A549 (cell line): ENCODE measurements around the gene EFCAB11.

Source experiments
- CBX2 ChIP-seq: fragments of 200-600 bp; sonication (generic); IDR thresholded peaks from 2 replicates; pipeline ENCODE4 v1.6.1; 2016; ENCODE audit warnings: low read depth, mild to moderate bottlenecking, borderline replicate concordance
- EP300 ChIP-seq, 2 experiments: fragments of >200 bp; sonication (Bioruptor Twin); formaldehyde crosslinking; IDR thresholded peaks; 2 replicates in 1 of 2; 3 replicates in 1 of 2; pipeline ENCODE4 v1.6.1; 2016 to 2017
- JUNB ChIP-seq: fragments of >200 bp; sonication (Bioruptor Twin); formaldehyde crosslinking; IDR thresholded peaks from 2 replicates; pipeline ENCODE4 v1.6.1; 2016
- TF ChIP-seq, protein P1 (sequence below): fragments of >200 bp; sonication (Bioruptor Twin); formaldehyde crosslinking; IDR thresholded peaks from 3 replicates; pipeline ENCODE4 v1.5.1; 2016
- TF ChIP-seq, protein P2 (sequence below): fragments of 200-600 bp; sonication (generic); IDR thresholded peaks from 2 replicates; pipeline ENCODE4 v1.6.1; 2016; ENCODE audit warnings: antibody characterized with exemption, mild to moderate bottlenecking, moderate library complexity
- TF ChIP-seq, protein P3 (sequence below): fragments of 450-650 bp; IDR thresholded peaks from 2 replicates; pipeline ENCODE4 v1.6.1; 2014; ENCODE audit warnings: antibody characterized with exemption

DNA sequence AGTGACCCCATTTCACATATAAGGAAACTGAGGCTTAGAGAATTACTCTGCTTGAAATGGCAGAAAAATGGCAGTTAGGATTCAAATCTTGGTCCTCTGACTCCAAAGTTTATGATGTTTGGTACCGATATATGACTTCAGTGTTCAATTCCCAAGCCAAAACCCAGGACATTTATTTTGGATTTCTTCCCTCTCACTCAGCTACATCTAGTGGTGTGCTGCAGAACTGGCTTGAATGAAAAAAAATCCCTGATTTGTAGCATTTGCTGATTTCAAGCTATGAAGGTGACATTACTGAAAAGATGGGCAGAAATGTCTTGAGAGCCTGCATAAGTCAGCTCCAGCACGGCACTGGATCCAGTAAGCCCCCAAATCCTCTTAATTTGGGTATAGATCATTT is 106.4 kb downstream of the EFCAB11 start:
- TF ChIP-seq CBX2, result no peak
- no peak for TF ChIP-seq EP300 (IDR thresholded peaks at IDR 0.05)
- TF ChIP-seq, protein P1, sequence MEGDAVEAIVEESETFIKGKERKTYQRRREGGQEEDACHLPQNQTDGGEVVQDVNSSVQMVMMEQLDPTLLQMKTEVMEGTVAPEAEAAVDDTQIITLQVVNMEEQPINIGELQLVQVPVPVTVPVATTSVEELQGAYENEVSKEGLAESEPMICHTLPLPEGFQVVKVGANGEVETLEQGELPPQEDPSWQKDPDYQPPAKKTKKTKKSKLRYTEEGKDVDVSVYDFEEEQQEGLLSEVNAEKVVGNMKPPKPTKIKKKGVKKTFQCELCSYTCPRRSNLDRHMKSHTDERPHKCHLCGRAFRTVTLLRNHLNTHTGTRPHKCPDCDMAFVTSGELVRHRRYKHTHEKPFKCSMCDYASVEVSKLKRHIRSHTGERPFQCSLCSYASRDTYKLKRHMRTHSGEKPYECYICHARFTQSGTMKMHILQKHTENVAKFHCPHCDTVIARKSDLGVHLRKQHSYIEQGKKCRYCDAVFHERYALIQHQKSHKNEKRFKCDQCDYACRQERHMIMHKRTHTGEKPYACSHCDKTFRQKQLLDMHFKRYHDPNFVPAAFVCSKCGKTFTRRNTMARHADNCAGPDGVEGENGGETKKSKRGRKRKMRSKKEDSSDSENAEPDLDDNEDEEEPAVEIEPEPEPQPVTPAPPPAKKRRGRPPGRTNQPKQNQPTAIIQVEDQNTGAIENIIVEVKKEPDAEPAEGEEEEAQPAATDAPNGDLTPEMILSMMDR, result peak; percentile 19; the same call in 2 of the 3 replicates
- TF ChIP-seq, protein P2, sequence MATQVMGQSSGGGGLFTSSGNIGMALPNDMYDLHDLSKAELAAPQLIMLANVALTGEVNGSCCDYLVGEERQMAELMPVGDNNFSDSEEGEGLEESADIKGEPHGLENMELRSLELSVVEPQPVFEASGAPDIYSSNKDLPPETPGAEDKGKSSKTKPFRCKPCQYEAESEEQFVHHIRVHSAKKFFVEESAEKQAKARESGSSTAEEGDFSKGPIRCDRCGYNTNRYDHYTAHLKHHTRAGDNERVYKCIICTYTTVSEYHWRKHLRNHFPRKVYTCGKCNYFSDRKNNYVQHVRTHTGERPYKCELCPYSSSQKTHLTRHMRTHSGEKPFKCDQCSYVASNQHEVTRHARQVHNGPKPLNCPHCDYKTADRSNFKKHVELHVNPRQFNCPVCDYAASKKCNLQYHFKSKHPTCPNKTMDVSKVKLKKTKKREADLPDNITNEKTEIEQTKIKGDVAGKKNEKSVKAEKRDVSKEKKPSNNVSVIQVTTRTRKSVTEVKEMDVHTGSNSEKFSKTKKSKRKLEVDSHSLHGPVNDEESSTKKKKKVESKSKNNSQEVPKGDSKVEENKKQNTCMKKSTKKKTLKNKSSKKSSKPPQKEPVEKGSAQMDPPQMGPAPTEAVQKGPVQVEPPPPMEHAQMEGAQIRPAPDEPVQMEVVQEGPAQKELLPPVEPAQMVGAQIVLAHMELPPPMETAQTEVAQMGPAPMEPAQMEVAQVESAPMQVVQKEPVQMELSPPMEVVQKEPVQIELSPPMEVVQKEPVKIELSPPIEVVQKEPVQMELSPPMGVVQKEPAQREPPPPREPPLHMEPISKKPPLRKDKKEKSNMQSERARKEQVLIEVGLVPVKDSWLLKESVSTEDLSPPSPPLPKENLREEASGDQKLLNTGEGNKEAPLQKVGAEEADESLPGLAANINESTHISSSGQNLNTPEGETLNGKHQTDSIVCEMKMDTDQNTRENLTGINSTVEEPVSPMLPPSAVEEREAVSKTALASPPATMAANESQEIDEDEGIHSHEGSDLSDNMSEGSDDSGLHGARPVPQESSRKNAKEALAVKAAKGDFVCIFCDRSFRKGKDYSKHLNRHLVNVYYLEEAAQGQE, result no peak
- TF ChIP-seq, protein P3, sequence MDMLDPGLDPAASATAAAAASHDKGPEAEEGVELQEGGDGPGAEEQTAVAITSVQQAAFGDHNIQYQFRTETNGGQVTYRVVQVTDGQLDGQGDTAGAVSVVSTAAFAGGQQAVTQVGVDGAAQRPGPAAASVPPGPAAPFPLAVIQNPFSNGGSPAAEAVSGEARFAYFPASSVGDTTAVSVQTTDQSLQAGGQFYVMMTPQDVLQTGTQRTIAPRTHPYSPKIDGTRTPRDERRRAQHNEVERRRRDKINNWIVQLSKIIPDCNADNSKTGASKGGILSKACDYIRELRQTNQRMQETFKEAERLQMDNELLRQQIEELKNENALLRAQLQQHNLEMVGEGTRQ, result no peak
- TF ChIP-seq JUNB, result no peak
